ENCODE results near the gene ENKD1. TPM values are rescaled to one million over a fixed set of nuclear protein-coding genes. Genes with fewer than 3 reads are reported as not detected.

Gene ENKD1
- total and polyA plus RNA-seq, 2 donors: 10.3 to 39.5 TPM

DNA sequence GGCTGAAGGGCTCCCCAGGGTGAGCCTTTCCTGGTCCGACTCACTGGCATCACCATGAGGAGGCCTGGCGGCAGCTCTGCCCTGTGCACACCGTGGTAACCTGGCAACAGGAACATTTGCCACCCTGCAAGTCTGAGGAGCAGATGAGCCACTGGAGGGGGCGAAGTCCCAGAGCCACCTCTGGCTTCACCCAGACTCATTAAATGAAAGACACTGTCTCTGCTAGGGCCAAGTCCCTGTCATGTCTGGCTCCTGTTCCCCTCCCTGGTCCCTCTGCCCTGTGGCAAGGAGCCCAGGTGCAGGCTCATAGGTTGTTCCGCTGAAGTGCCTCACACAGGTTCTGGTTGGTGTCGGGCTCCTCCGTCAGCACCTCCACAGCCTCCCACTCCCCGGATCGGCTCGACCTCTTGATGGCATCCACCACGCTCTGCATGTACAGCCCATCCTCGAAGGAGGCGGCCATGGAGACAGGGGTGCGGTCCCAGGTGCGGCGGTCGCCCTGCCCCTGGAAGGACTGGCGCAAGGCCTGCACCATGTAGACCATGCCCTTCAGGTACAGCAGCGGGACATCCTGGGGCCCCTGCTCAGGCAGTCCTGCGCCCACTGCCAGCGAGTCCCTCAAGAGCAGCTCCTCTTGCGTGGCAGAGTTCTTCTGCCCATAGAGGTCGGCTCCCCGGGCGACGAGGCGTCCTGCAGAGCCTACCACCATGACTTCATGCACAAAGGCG is 8.5 kb upstream of the ENKD1 start:
- 95% methylated on average over 28 of the region's 28 CpGs for WGBS
- Histone ChIP-seq H3K27ac (ENCODE audit: low read depth) (no peak overlapping the region), H3K36me3 (ENCODE audit: insufficient read depth) (peaks cover under 1% of the 10 kb centered on the region), H3K4me3 (ENCODE audit: low read depth, low read length) (no peak overlapping the region), H3K4me1 (ENCODE audit: insufficient read depth) (peaks cover 2% of the 10 kb centered on the region)
- DNase-seq (ENCODE audit: extremely low spot score): no peak

GRCh38 chr16:67673712-67674580 is 7.4 kb upstream of the ENKD1 start:
- DNase-seq (ENCODE audit: extremely low spot score): no peak
- Histone ChIP-seq H3K4me3 (ENCODE audit: low read depth, low read length) (no peak overlapping the region), H3K36me3 (ENCODE audit: insufficient read depth) (no peaks in the 10 kb centered on the region), H3K27ac (ENCODE audit: low read depth) (peak overlapping the region; percentile 52), H3K4me1 (ENCODE audit: insufficient read depth) (peaks cover 2% of the 10 kb centered on the region)
- WGBS: 54% methylated on average over 21 of the region's 21 CpGs

- WGBS: 56% methylated on average over 13 of the region's 13 CpGs
- H3K36me3 ChIP-seq (ENCODE audit: insufficient read depth): no peaks in the 10 kb centered on the region
- H3K4me1 ChIP-seq (ENCODE audit: insufficient read depth): no peaks in the 10 kb centered on the region
- no peak overlapping the region for H3K4me3 ChIP-seq (ENCODE audit: low read depth, low read length)
- no peak for DNase-seq (ENCODE audit: extremely low spot score)
- no peak overlapping the region for H3K27ac ChIP-seq (ENCODE audit: low read depth)
Measured at GRCh38 chr16:67672739-67673662, 6.5 kb upstream of the ENKD1 start.

GRCh38 chr16:67672306-67672705 is 5.8 kb upstream of the ENKD1 start:
- Histone ChIP-seq H3K27ac (ENCODE audit: low read depth) (no peak overlapping the region), H3K4me1 (ENCODE audit: insufficient read depth) (no peaks in the 10 kb centered on the region), H3K4me3 (ENCODE audit: low read depth, low read length) (no peak overlapping the region), H3K36me3 (ENCODE audit: insufficient read depth) (no peaks in the 10 kb centered on the region)
- DNase-seq (ENCODE audit: extremely low spot score): no peak
- 43% methylated on average over 4 of the region's 4 CpGs for WGBS

DNA sequence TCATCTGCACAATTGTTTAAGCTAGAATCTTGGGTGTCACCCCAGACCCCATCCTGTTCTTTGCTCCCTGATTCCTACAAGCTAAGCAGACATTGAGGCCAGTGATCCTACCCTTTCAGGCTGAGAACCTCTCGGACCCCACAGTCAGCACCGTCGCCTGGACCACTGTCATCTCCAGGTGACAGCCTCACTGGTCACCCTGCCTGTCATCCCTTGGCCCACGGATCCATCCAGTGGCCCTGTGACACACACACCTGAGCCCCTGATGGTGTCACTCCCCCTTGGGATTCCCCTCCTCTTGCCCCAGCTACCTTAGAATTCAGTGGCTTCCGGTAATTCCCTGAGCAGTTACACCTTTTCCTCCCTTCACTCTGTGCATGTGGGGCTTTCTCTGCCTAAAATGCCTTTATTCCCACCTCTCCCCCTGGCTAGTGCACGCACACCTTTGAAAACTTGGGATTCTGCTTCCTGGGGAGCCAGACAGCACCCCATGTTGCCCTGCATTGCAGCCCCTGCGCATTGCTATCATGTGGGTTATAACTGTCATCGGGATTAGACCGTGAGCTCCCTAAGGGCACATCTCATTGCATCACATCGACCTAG is 3.0 kb upstream of the ENKD1 start:
- no peak for DNase-seq (ENCODE audit: extremely low spot score)
- Histone ChIP-seq H3K4me1 (ENCODE audit: insufficient read depth) (no peaks in the 10 kb centered on the region), H3K4me3 (ENCODE audit: low read depth, low read length) (no peak overlapping the region), H3K27ac (ENCODE audit: low read depth) (no peak overlapping the region), H3K36me3 (ENCODE audit: insufficient read depth) (no peaks in the 10 kb centered on the region)
- WGBS: 88% methylated on average over 10 of the region's 10 CpGs

- no peak overlapping the region for H3K4me3 ChIP-seq (ENCODE audit: low read depth, low read length)
- H3K36me3 ChIP-seq (ENCODE audit: insufficient read depth): no peaks in the 10 kb centered on the region
- H3K27ac ChIP-seq (ENCODE audit: low read depth): no peak overlapping the region
- DNase-seq (ENCODE audit: extremely low spot score): no peak
- 86% methylated on average over 6 of the region's 6 CpGs for WGBS
- H3K4me1 ChIP-seq (ENCODE audit: insufficient read depth): no peaks in the 10 kb centered on the region
Measured at GRCh38 chr16:67668495-67669157, 2.1 kb upstream of the ENKD1 start.

- no peak overlapping the region for H3K27ac ChIP-seq (ENCODE audit: low read depth)
- 18% methylated on average over 18 of the region's 18 CpGs for WGBS
- no peak overlapping the region for H3K4me3 ChIP-seq (ENCODE audit: low read depth, low read length)
- no peaks in the 10 kb centered on the region for H3K4me1 ChIP-seq (ENCODE audit: insufficient read depth)
- peak; percentile 76 for DNase-seq (ENCODE audit: extremely low spot score)
- H3K36me3 ChIP-seq (ENCODE audit: insufficient read depth): no peaks in the 10 kb centered on the region
Measured at GRCh38 chr16:67667817-67668494, 1.4 kb upstream of the ENKD1 start.

- H3K27ac ChIP-seq (ENCODE audit: low read depth): no peak overlapping the region
- H3K36me3 ChIP-seq (ENCODE audit: insufficient read depth): no peaks in the 10 kb centered on the region
- WGBS: 33% methylated on average over 10 of the region's 10 CpGs
- no peaks in the 10 kb centered on the region for H3K4me1 ChIP-seq (ENCODE audit: insufficient read depth)
- peak overlapping the region; percentile 78 for H3K4me3 ChIP-seq (ENCODE audit: low read depth, low read length)
- no peak for DNase-seq (ENCODE audit: extremely low spot score)
Measured at GRCh38 chr16:67667453-67667816, 885 bp upstream of the ENKD1 start.

GRCh38 chr16:67666032-67666551 is 458 bp downstream of the ENKD1 start:
- 1% methylated on average over 46 of the region's 46 CpGs for WGBS
- no peak overlapping the region for H3K27ac ChIP-seq (ENCODE audit: low read depth)
- DNase-seq (ENCODE audit: extremely low spot score): no peak
- no peaks in the 10 kb centered on the region for H3K36me3 ChIP-seq (ENCODE audit: insufficient read depth)
- H3K4me1 ChIP-seq (ENCODE audit: insufficient read depth): no peaks in the 10 kb centered on the region
- peak overlapping the region; percentile 78 for H3K4me3 ChIP-seq (ENCODE audit: low read depth, low read length)

- no peak for DNase-seq (ENCODE audit: extremely low spot score)
- Histone ChIP-seq H3K4me3 (ENCODE audit: low read depth, low read length) (no peak overlapping the region), H3K27ac (ENCODE audit: low read depth) (no peak overlapping the region), H3K36me3 (ENCODE audit: insufficient read depth) (no peaks in the 10 kb centered on the region), H3K4me1 (ENCODE audit: insufficient read depth) (no peaks in the 10 kb centered on the region)
- WGBS: 74% methylated on average over 5 of the region's 5 CpGs
Measured at GRCh38 chr16:67665598-67665997, 952 bp downstream of the ENKD1 start.

GRCh38 chr16:67664871-67665270 is 1.7 kb downstream of the ENKD1 start:
- Histone ChIP-seq H3K36me3 (ENCODE audit: insufficient read depth) (no peaks in the 10 kb centered on the region), H3K27ac (ENCODE audit: low read depth) (no peak overlapping the region), H3K4me1 (ENCODE audit: insufficient read depth) (no peaks in the 10 kb centered on the region), H3K4me3 (ENCODE audit: low read depth, low read length) (no peak overlapping the region)
- no peak for DNase-seq (ENCODE audit: extremely low spot score)
- WGBS: 94% methylated on average over 7 of the region's 7 CpGs

GRCh38 chr16:67664258-67664657 is 2.3 kb downstream of the ENKD1 start:
- DNase-seq (ENCODE audit: extremely low spot score): no peak
- Histone ChIP-seq H3K27ac (ENCODE audit: low read depth) (no peak overlapping the region), H3K4me3 (ENCODE audit: low read depth, low read length) (no peak overlapping the region), H3K4me1 (ENCODE audit: insufficient read depth) (no peaks in the 10 kb centered on the region), H3K36me3 (ENCODE audit: insufficient read depth) (no peaks in the 10 kb centered on the region)
- 84% methylated on average over 4 of the region's 4 CpGs for WGBS

Data from urinary bladder (tissue), 4 donors.